Measurements from ENCODE around the gene CENPT.
"Not testable (repeated sequence)": the region's sequence is repeated elsewhere in the genome, so short reads cannot be mapped to it uniquely, and the experiment has no call there.

CENPT gene

DNA sequence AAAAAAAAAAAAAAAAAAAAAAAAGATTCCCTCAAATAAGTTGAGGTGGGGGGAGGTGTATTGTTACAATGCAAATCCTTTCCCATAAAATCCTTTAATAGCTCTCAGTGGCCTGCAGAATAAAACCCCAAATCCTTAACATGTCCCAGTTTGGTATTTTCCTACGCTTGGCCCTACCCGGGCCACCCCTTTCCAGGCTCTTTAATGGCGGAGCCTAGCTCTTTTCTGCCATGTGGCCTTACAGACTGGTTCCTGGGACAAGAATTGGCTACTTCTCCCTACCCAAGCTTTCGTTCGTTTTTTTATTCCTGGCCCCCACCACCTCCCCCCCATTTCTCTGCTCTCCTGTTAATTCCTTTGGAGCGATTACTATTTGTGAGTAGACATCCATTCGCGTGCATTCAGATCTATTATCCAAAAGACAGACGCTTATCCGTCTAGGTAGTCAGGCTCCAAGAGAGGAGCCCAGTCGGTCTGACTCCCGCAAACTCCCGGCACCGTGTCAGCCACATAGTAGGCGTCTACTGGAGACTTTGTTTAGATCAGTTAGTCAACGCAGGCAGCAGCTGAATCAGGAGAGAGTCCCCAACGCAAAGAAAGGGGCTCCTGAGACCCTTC lies 6.2 kb downstream of the CENPT start:
- no peak overlapping the region for H4K8ac ChIP-seq (ENCODE audit: low read depth, low read length)
- H3K14ac ChIP-seq (ENCODE audit: low read length) = no peak overlapping the region
- peak overlapping the region; percentile 69 for H2BK15ac ChIP-seq (ENCODE audit: low read length)
- H2AFZ ChIP-seq (ENCODE audit: low read length) = peak overlapping the region; percentile 100
- peak overlapping the region; percentile 97 for H2BK5ac ChIP-seq (ENCODE audit: low read length)
- no peak overlapping the region for H3K27ac ChIP-seq (replicated peaks; ENCODE audit: low read length)
- no peak overlapping the region for H3K4ac ChIP-seq (ENCODE audit: low read length)
- no peaks in the 10 kb centered on the region for H3K9me3 ChIP-seq (replicated peaks in 1 of 2; ENCODE audit: control insufficient read depth in 2 of 2, insufficient read depth in 1 of 2, low read depth in 1 of 2, low read length in 2 of 2)
- H2BK120ac ChIP-seq (ENCODE audit: low read depth, low read length) = no peak overlapping the region
- H3K4me1 ChIP-seq (ENCODE audit: control insufficient read depth in 2 of 2, insufficient read depth in 1 of 2, low read depth in 1 of 2, low read length in 2 of 2) = peaks cover 20 to 23% of the 10 kb centered on the region in 2 donors
- peaks cover 3 to 16% of the 10 kb centered on the region in 2 donors for H3K36me3 ChIP-seq (replicated peaks in 1 of 2; ENCODE audit: control insufficient read depth in 2 of 2, insufficient read depth in 2 of 2, low read length in 2 of 2)
- no peaks in the 10 kb centered on the region for H3K27me3 ChIP-seq (ENCODE audit: control insufficient read depth in 3 of 3, insufficient read depth in 3 of 3, low read depth in 1 of 3, low read length in 3 of 3)
- H3K9ac ChIP-seq (ENCODE audit: low read depth, low read length, poor library complexity) = no peak overlapping the region
- DNase-seq (ENCODE audit: low spot score) = no peak
- no peak overlapping the region for H2BK12ac ChIP-seq (ENCODE audit: low read length)
- no peak overlapping the region for H2AK5ac ChIP-seq (ENCODE audit: low read depth, low read length)
- H3K23ac ChIP-seq (ENCODE audit: low read depth, low read length, poor library complexity) = peak overlapping the region; percentile 99
- WGBS, 2 donors (ENCODE audit: extremely low coverage in 2 of 2, insufficient read length in 2 of 2, insufficient replicate concordance in 1 of 2) = no CpG with 5 or more reads among the region's 17 CpGs
- no peak overlapping the region for H3K4me2 ChIP-seq (ENCODE audit: insufficient read depth, low read length, poor library complexity, severe bottlenecking)
- peaks cover 9% of the 10 kb centered on the region for H3K79me1 ChIP-seq (ENCODE audit: low read depth, low read length)
- H4K91ac ChIP-seq (ENCODE audit: low read depth, low read length, poor library complexity) = no peak overlapping the region
- H3K18ac ChIP-seq (ENCODE audit: low read length) = peak overlapping the region; percentile 73
- peak overlapping the region in 1 of 2 donors; percentile 91 for H3K4me3 ChIP-seq (ENCODE audit: low read length in 2 of 2)

DNA sequence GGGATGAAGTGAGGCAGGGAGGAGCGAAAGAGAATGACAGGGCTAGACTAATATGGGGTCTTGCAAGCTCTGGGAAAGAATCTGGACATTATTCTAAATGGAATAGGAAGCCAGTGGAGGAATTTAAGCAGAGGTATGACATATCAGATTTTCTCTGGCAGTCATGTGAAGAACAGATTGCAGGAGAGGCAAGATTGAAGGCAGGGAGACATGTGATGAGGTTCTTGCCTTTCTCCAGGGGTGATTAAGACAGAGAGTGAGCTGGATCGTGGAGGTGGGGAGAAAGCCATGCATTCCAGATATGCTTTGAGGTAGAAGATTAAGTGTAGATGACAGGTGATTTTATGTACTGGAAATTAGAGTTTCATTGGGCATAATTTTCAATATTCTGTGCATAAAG lies 9.7 kb downstream of the CENPT start:
- Histone ChIP-seq H3K9ac (ENCODE audit: low read depth, low read length, poor library complexity) (no peak overlapping the region), H3K79me1 (ENCODE audit: low read depth, low read length) (peaks cover 5% of the 10 kb centered on the region), H2BK120ac (ENCODE audit: low read depth, low read length) (no peak overlapping the region), H4K91ac (ENCODE audit: low read depth, low read length, poor library complexity) (no peak overlapping the region), H3K4me1 (ENCODE audit: control insufficient read depth in 2 of 2, insufficient read depth in 1 of 2, low read depth in 1 of 2, low read length in 2 of 2) (peaks cover 4% of the 10 kb centered on the region in 2 donors), H2BK15ac (ENCODE audit: low read length) (no peak overlapping the region), H2BK12ac (ENCODE audit: low read length) (no peak overlapping the region), H3K23ac (ENCODE audit: low read depth, low read length, poor library complexity) (no peak overlapping the region), H2AK5ac (ENCODE audit: low read depth, low read length) (no peak overlapping the region), H3K4me2 (ENCODE audit: insufficient read depth, low read length, poor library complexity, severe bottlenecking) (no peak overlapping the region), H2BK5ac (ENCODE audit: low read length) (no peak overlapping the region), H3K18ac (ENCODE audit: low read length) (no peak overlapping the region), H3K36me3 (replicated peaks in 1 of 2; ENCODE audit: control insufficient read depth in 2 of 2, insufficient read depth in 2 of 2, low read length in 2 of 2) (no peaks in the 10 kb centered on the region), H3K27me3 (ENCODE audit: control insufficient read depth in 3 of 3, insufficient read depth in 3 of 3, low read depth in 1 of 3, low read length in 3 of 3) (no peaks in the 10 kb centered on the region), H3K9me3 (replicated peaks in 1 of 2; ENCODE audit: control insufficient read depth in 2 of 2, insufficient read depth in 1 of 2, low read depth in 1 of 2, low read length in 2 of 2) (no peaks in the 10 kb centered on the region), H3K4ac (ENCODE audit: low read length) (no peak overlapping the region), H4K8ac (ENCODE audit: low read depth, low read length) (no peak overlapping the region), H3K27ac (replicated peaks; ENCODE audit: low read length) (no peak overlapping the region), H3K4me3 (ENCODE audit: low read length in 2 of 2) (no peak overlapping the region), H3K14ac (ENCODE audit: low read length) (no peak overlapping the region), H2AFZ (ENCODE audit: low read length) (no peak overlapping the region)
- no CpG with 5 or more reads among the region's 2 CpGs for WGBS, 2 donors (ENCODE audit: extremely low coverage in 2 of 2, insufficient read length in 2 of 2, insufficient replicate concordance in 1 of 2)
- no peak for DNase-seq (ENCODE audit: low spot score)

DNA sequence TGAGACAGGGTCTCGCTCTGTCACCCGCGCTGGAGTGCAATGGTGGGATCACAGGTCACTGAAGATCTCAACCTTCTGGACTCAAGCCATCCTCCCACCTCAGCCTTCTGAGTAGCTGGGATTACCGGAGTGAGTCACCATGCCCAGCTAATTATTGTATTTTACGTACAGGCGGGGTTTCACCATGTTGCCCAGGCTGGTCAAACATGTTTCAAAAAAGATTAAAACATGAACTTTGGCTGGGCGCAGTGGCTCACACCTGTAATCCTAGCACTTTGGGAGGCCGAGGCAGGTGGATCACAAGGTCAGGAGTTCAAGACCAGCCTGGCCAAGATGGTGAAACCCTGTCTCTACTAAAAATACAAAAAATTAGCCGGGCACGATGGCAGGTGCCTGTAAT lies 10.3 kb downstream of the CENPT start:
- not testable (repeated sequence) for H3K9me3 ChIP-seq (replicated peaks in 1 of 2; ENCODE audit: control insufficient read depth in 2 of 2, insufficient read depth in 1 of 2, low read depth in 1 of 2, low read length in 2 of 2); H3K36me3 ChIP-seq (replicated peaks in 1 of 2; ENCODE audit: control insufficient read depth in 2 of 2, insufficient read depth in 2 of 2, low read length in 2 of 2); H2BK5ac ChIP-seq (ENCODE audit: low read length); H3K4me3 ChIP-seq (ENCODE audit: low read length in 2 of 2); H2BK12ac ChIP-seq (ENCODE audit: low read length); H2AK5ac ChIP-seq (ENCODE audit: low read depth, low read length); H4K8ac ChIP-seq (ENCODE audit: low read depth, low read length); H3K79me1 ChIP-seq (ENCODE audit: low read depth, low read length); H3K4me1 ChIP-seq (ENCODE audit: control insufficient read depth in 2 of 2, insufficient read depth in 1 of 2, low read depth in 1 of 2, low read length in 2 of 2); H3K23ac ChIP-seq (ENCODE audit: low read depth, low read length, poor library complexity); H3K4me2 ChIP-seq (ENCODE audit: insufficient read depth, low read length, poor library complexity, severe bottlenecking); H3K18ac ChIP-seq (ENCODE audit: low read length); H3K9ac ChIP-seq (ENCODE audit: low read depth, low read length, poor library complexity); H4K91ac ChIP-seq (ENCODE audit: low read depth, low read length, poor library complexity); H3K27me3 ChIP-seq (ENCODE audit: control insufficient read depth in 3 of 3, insufficient read depth in 3 of 3, low read depth in 1 of 3, low read length in 3 of 3); H2AFZ ChIP-seq (ENCODE audit: low read length); DNase-seq (ENCODE audit: low spot score); H3K4ac ChIP-seq (ENCODE audit: low read length); H2BK120ac ChIP-seq (ENCODE audit: low read depth, low read length); H3K14ac ChIP-seq (ENCODE audit: low read length); H3K27ac ChIP-seq (replicated peaks; ENCODE audit: low read length); H2BK15ac ChIP-seq (ENCODE audit: low read length)
- no CpG with 5 or more reads among the region's 10 CpGs for WGBS, 2 donors (ENCODE audit: extremely low coverage in 2 of 2, insufficient read length in 2 of 2, insufficient replicate concordance in 1 of 2)

DNA sequence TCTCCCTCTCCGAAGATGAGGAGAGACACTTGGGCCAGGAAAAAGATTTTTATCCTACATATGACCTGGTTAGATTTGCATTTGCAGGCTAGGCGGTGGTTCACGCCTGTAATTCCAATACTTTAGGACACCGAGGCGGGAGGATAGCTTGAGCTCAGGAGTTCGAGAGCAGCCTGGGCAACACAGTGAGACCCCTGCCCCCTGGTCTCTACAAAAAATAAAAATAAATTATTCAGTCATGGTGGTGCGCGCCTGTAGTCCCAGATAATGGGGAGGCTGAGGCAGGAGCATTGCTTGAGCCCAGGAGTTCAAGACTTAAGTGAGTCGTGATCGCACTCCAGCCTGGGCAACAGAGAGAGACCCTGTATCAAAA lies 13.3 kb downstream of the CENPT start:
- H4K8ac ChIP-seq (ENCODE audit: low read depth, low read length) = no peak overlapping the region
- WGBS, 2 donors (ENCODE audit: extremely low coverage in 2 of 2, insufficient read length in 2 of 2, insufficient replicate concordance in 1 of 2) = no CpG with 5 or more reads among the region's 10 CpGs
- no peaks in the 10 kb centered on the region for H3K27me3 ChIP-seq (ENCODE audit: control insufficient read depth in 3 of 3, insufficient read depth in 3 of 3, low read depth in 1 of 3, low read length in 3 of 3)
- no peak overlapping the region for H3K4me2 ChIP-seq (ENCODE audit: insufficient read depth, low read length, poor library complexity, severe bottlenecking)
- no peak overlapping the region for H3K9ac ChIP-seq (ENCODE audit: low read depth, low read length, poor library complexity)
- H3K27ac ChIP-seq (replicated peaks; ENCODE audit: low read length) = no peak overlapping the region
- no peak overlapping the region for H2BK15ac ChIP-seq (ENCODE audit: low read length)
- H3K18ac ChIP-seq (ENCODE audit: low read length) = no peak overlapping the region
- H3K79me1 ChIP-seq (ENCODE audit: low read depth, low read length) = peaks cover 3% of the 10 kb centered on the region
- no peak overlapping the region for H2BK120ac ChIP-seq (ENCODE audit: low read depth, low read length)
- H3K14ac ChIP-seq (ENCODE audit: low read length) = no peak overlapping the region
- H4K91ac ChIP-seq (ENCODE audit: low read depth, low read length, poor library complexity) = no peak overlapping the region
- H3K4me1 ChIP-seq (ENCODE audit: control insufficient read depth in 2 of 2, insufficient read depth in 1 of 2, low read depth in 1 of 2, low read length in 2 of 2) = peaks cover 6 to 8% of the 10 kb centered on the region in 2 donors
- H3K4me3 ChIP-seq (ENCODE audit: low read length in 2 of 2) = peak overlapping the region in 1 of 2 donors; percentile 93
- H2AFZ ChIP-seq (ENCODE audit: low read length) = peak overlapping the region; percentile 82
- H2AK5ac ChIP-seq (ENCODE audit: low read depth, low read length) = no peak overlapping the region
- H3K36me3 ChIP-seq (replicated peaks in 1 of 2; ENCODE audit: control insufficient read depth in 2 of 2, insufficient read depth in 2 of 2, low read length in 2 of 2) = peaks cover 27 to 33% of the 10 kb centered on the region in 2 donors
- no peak overlapping the region for H3K23ac ChIP-seq (ENCODE audit: low read depth, low read length, poor library complexity)
- no peak for DNase-seq (ENCODE audit: low spot score)
- H2BK12ac ChIP-seq (ENCODE audit: low read length) = no peak overlapping the region
- H3K4ac ChIP-seq (ENCODE audit: low read length) = no peak overlapping the region
- no peak overlapping the region for H2BK5ac ChIP-seq (ENCODE audit: low read length)
- no peaks in the 10 kb centered on the region for H3K9me3 ChIP-seq (replicated peaks in 1 of 2; ENCODE audit: control insufficient read depth in 2 of 2, insufficient read depth in 1 of 2, low read depth in 1 of 2, low read length in 2 of 2)

All from neuronal stem cell (in vitro differentiated cells).